RWPE1 (cell line): ENCODE results near the gene OXSR1.
"Not testable (repeated sequence)": the region's sequence is repeated elsewhere in the genome, so short reads cannot be mapped to it uniquely, and the experiment has no call there.

Experiments used
- CTCF ChIA-PET: fragments of 350-600 bp; sonication (Branson Sonifier 250); formaldehyde crosslinking; extraction: SDS; loops from one replicate; lab custom pipeline; 2021; lab: Yijun Ruan, JAX
- POLR2A ChIA-PET: fragments of 400-600 bp; formaldehyde crosslinking; extraction: SDS; loops from one replicate; lab custom pipeline; 2020; ENCODE audit warnings: antibody characterized with exemption; ENCODE audit not compliant: low non-redundant PET; lab: Yijun Ruan, JAX
- DNase-seq: peaks from one replicate; pipeline ENCODE4 v3.0.0; 2012; ENCODE audit warnings: low spot score
- H3K27ac ChIP-seq: fragments of 450-650 bp; 2 replicates; pipeline ENCODE4 v1.5.1; 2017
- TF ChIP-seq, protein P1 (sequence below): fragments of 450-650 bp; conservative IDR thresholded peaks from 2 replicates; pipeline ENCODE4 v1.5.1; 2017; ENCODE audit warnings: low read depth, mild to moderate bottlenecking

OXSR1 gene

DNA sequence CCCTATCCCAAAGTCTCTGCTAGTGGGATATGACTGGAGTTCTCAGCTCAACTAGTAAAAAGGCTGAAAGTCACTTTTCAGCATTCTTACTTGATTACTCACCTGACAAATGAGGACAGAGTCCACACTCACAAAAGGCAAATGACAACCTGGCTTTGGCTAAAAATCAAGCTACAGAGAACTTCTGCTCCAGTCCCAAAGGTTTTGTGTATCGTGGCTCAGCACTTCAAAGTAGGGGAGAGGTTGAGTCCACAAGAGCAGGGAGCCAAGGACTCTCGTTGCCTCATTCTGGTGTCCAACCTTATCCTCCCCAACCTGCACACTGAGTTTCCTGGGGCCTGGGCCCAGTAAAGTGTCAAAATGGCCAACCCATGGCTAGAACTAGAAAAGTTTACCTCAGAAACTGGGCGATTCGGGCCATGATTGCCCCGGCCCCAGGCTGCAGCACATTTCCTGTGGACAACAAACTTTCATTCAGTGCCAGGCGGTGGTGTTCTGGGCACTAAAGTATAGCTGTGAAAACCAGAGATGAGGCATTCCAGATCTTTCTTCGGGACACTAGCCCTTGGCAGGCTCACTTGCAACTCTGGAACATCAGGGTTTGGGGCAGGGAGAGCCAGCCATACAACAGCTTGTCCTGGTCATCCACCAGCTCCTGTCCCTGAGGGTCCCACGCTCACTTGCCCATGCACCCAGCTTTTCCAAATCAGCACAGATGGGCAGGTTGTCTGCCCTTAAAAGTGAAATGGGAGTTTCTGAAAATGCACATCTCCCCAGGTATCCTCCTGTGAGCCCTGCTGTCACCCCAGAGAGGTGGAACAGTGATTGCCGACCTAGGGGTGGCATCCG is 31.6 kb upstream of the OXSR1 start:
- ChIA-PET CTCF (no interaction called here), POLR2A (no interaction called here)
- TF ChIP-seq, protein P1, sequence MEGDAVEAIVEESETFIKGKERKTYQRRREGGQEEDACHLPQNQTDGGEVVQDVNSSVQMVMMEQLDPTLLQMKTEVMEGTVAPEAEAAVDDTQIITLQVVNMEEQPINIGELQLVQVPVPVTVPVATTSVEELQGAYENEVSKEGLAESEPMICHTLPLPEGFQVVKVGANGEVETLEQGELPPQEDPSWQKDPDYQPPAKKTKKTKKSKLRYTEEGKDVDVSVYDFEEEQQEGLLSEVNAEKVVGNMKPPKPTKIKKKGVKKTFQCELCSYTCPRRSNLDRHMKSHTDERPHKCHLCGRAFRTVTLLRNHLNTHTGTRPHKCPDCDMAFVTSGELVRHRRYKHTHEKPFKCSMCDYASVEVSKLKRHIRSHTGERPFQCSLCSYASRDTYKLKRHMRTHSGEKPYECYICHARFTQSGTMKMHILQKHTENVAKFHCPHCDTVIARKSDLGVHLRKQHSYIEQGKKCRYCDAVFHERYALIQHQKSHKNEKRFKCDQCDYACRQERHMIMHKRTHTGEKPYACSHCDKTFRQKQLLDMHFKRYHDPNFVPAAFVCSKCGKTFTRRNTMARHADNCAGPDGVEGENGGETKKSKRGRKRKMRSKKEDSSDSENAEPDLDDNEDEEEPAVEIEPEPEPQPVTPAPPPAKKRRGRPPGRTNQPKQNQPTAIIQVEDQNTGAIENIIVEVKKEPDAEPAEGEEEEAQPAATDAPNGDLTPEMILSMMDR: no peak
- DNase-seq: no peak
- peak overlapping the region; percentile 35 for H3K27ac ChIP-seq

DNA sequence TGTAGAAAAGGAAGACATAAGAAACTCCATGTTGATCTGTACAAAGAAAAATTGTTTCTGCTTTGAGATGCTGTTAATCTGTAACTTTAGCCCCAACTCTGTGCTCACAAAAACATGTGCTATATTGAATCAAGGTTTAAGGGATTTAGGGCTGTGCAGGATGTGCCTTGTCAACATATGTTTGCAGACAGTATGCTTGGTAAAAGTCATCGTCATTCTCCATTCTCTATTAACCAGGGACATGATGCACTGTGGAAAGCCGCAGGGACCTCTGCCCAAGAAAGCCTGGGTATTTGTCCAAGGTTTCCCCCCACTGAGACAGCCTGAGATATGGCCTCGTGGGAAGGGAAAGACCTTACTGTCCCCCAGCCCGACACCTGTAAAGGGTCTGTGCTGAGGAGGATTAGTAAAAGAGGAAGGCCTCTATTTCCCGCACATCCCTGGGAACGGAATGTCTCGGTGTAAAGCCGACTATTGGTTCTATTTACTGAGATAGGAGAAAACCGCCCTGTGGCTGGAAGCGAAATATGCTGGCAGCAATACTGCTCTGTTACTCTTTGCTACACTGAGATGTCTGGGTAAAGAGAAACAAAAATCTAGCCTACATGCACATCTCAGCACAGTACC is 30.7 kb upstream of the OXSR1 start:
- H3K27ac ChIP-seq, CTCF ChIA-PET, POLR2A ChIA-PET, DNase-seq: not testable (repeated sequence)

DNA sequence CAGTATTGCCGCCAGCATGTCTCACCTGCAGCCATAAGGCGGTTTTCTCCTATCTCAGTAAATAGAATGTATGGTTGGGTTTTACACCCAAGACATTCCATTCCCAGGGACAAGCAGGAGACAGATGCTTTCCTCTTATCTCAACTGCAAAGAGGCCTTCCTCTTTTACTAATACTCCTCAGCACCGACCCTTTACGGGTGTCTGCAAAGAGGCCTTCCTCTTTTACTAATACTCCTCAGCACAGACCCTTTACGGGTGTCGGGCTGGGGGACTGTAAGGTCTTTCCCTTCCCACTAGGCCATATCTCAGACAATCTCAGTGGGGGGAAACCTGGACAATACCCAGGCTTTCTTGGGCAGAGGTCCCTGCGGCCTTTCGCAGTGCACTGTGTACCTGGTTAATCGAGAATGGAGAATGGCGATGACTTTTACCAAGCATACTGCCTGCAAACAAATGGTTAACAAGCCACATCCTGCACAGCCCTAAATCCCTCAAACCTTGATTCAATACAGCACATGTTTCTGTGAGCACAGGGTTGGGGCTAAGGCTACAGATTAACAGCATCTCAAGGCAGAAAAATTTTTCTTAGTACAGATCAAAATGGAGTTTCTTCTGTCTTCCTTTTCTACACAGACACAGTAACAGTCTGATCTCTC is 29.6 kb upstream of the OXSR1 start:
- POLR2A ChIA-PET: interaction anchor here (0.5 kb wide), 1 partner anchor 22 kb away, joined by 3 read pairs; no protein-coding TSS in a partner anchor
- DNase-seq, H3K27ac ChIP-seq, CTCF ChIA-PET: not testable (repeated sequence)

DNA sequence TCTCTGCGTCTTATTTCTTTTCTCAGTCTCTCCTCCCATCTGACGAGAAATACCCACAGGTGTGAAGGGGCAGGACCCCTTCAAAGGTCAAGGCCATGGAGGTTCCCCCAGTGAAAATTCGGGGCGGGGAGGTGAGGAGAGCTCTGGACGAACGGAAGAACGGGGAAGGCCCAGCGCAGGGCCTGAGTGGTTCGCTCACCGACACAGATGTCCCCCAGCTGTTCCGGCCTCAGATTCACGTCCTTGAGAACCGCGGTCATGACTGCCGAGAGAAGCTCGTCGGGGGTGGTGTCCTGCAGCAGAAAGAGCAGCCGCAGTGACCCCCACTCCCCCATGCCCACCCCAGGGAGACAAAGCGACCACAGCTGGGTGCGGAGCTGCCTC is 29.0 kb upstream of the OXSR1 start:
- peak overlapping the region; percentile 90 for H3K27ac ChIP-seq
- no peak for DNase-seq
- CTCF ChIA-PET: interaction anchor here (0.6 kb wide), 1 partner anchor 210 kb away, joined by 4 read pairs; no protein-coding TSS in a partner anchor

DNA sequence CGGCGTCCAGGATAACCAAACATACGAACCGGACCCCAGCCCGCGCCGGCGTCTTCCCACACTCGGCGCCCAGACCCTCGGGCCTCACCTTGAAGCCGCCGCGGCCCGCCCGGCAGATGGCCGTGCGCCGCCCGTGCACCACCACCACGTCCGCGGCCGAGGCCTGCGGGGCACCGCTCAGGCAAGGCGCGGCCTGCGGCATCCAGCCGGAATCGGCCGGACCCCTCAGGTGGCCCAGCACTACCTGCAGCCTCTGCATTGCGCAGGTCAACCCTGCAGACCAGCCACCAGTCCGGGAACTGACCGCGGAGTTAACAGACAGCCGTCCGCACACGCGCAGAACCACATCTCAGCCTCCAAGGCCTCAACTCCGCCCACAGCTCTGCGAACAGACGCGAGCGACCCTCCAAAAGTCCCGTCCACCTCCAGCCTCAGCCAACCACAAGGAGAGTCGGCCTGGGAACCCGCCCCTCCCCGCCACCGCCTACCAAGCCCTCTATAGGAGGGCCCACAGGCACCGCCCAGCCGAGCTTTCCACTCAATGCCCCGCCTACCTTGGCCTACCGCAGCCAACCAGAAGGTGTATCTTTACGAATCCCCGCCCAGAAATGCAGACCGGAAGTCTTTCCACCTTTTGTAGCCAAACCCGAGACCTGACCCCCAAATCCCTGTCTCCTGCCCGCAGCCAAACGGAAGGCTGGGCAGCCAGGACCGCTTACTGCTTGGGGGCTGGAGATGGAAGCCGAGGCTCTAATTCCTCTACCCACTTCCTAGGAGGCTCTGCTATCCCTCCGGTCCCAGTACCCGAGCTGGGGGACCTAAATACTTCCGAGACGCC is 28.3 kb upstream of the OXSR1 start, which contains the start of gene ACAA1:
Gene ACAA1, minus strand, starts transcription at position 351 of the 838 bp plus-strand sequence. Its CDS starts 92 bp downstream, at position 259.
- TF ChIP-seq, protein P1: no peak
- DNase-seq: peak; percentile 93
- CTCF ChIA-PET: interaction anchor here (0.6 kb wide), 1 partner anchor 209 kb away, joined by 4 read pairs; no protein-coding TSS in a partner anchor
- POLR2A ChIA-PET: interaction anchor here (0.7 kb wide), 2 partner anchors 28 to 193 kb away, joined by 3 to 4 read pairs; partner anchors contain the start of gene OXSR1
- peak within 1 kb of the TSS; percentile 90 for H3K27ac ChIP-seq

More for the DNA sequence above, 29.0 kb upstream of the OXSR1 start:
- POLR2A ChIA-PET: interaction anchor here (0.5 kb wide), 1 partner anchor 22 kb away, joined by 3 read pairs; no protein-coding TSS in a partner anchor
- TF ChIP-seq, protein P1: no peak

DNA sequence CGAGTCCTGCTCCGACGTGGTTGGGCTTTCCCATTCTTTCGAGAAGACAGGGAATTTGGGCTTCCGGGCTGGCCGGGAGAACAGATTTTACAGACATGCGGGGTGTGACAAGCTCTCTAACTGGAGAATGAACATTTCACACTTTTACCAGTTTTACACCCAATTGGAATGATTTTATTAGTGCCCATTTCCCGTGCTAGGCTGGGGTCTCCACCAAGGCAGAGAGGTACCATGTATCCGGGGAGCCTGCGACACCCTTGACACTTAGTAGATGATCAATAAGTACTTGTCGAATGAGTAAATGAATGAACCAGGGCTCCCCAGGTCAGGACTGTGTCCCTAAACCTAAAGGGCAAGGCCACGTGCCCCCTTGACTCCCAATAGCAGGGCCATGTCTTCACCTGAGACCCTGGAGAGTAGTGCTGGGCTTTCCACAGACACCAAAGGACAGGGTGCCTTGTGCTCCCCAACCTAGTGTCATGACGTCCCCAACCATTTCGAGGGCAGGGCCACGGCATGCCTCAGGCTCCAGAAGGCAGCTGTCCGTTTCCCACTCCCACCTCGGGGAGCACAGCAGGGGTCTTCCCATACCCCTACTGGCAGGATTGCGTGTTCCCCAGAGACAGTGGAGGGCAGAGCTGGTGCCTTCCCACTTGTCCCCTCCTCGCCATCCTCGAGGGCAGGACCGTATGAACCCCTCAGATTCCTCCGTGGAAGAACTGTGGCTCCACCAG is 27.6 kb upstream of the OXSR1 start:
- DNase-seq: no peak
- ChIA-PET CTCF (no interaction called here), POLR2A (interaction anchor here (0.7 kb wide), 1 partner anchor 194 kb away, joined by 3 read pairs; no protein-coding TSS in a partner anchor)

More for the DNA sequence above, 27.6 kb upstream of the OXSR1 start:
- TF ChIP-seq, protein P1: no peak
- H3K27ac ChIP-seq: peak overlapping the region; percentile 90
